GM19397 (cell line): ENCODE results near the gene ST7L.
"Not testable (repeated sequence)": the region's sequence is repeated elsewhere in the genome, so short reads cannot be mapped to it uniquely, and the experiment has no call there.

Experiments used
- ATAC-seq: cut with Tn5 transposase; IDR thresholded peaks from one replicate; pipeline ENCODE4 v1.9.1; 2021; ENCODE audit warnings: mild to moderate bottlenecking, moderate library complexity; ENCODE audit not compliant: unreplicated experiment

The ST7L gene

DNA sequence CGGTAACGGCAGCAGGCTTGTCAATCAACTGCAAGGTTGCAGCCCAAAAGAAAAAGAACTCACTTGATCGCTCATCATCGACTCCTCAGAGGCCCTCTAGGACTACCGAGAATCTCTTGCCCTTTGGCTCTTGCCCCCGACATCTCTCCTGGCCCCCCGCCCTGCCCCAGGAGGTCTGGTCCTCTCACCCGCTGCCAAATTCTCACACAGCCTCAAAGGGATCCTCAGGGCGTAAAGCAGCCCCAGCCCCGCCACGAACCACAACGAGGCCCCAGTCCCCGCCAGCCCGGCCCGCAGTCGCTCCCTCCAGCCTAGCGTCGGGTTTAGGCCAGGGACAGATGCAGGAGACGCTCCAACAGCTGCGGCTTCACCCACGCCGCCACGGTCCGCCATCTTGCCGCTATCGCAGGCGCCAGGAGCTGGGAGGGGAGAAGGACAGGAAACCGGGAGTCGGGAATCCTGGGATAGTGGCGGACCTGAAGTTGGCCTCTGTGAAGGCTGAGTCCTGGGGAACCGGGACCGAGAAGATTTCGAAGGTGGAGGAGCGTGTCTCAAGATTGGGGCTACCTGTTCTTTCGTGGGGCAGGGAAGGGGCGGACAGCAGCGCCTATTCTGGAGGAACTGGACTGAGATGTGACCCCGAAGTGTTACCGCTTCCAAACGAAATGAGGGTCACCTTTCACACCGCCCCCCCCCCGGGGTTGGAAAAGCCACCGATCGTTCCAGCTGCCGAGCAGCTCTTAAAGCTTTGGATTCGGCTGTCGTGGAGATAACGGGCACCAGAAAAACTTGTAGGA, at the start of gene ST7L:
Gene ST7L (minus strand): TSS at position 421 of the 797 bp plus-strand sequence. CDS start 28 bp downstream, at position 393.
- ATAC-seq, result no peak

DNA sequence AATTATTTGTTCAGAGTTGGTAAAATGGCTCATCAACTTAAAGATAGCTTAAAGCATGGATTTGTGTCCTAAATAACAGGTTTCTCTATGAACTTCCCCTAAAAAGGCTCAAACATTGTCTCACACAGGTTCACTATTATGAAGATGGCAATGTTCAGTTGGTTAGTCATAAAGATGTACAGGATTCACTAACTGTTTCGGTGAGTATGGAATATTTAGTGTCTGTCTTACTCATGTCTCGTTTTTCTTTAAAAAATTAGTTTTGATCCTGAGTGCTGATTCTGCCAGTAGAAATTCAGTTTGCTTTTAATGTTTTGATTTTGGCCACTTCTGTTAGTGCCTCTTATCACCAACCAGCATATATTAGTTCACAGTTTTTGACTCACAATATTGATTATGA, 48.0 kb upstream of the ST7L start:
- no peak for ATAC-seq

DNA sequence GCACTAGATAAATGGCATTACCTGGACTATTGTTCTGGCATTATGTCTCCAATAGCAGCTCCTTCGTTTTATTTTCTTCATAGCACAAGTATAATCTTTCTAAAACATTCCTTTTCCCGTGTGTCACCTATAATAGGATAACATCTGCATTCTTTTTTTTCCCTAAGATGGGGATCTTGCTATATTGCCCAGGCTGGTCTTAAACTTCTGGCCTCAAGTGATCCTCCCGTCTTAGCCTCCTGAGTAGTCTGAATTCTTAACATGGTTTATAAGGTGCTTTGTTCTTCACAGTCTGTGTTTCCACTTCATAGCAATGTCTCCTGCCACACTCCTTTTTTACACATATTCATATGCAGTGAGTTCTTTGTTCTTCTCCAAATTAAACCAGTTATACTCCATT, 46.9 kb upstream of the ST7L start:
- ATAC-seq, result no peak

DNA sequence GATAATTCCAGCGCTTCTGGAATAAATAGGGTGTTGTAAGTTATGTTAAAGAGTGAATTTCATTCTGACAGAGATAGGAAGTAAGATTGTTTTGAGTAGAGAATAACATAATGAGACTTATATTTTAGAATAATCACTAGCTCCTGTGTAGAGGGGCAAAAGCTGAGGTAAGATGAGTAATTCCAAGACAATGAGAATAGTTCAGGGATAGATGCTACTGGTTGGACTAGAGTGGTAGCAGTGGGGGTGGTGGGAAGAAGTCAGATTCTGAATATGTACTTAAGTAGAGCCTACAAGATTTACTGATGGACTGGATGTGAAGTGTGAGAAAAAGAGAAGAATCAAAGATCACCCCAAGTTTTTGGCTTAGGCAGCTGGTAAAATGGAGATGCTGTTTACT, 32.3 kb upstream of the ST7L start:
- no peak for ATAC-seq

DNA sequence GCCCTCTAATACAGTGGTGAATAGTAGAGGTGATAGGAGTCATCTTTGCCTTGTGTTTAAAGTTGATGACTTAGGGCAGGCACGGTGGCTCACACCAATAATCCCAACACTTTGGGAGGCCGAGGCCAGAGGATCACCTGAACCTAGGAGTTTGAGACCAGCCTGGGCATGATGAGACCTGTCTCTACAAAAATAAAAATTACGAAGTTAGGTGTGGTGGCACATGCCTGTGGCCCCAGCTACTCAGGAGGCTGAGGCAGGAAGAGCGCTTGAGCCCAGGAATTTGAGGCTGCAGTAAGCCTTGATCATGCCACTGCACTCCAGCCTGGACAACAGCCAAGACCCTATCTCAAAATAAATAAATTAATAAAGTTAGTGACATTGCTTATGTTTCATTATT, 27.3 kb upstream of the ST7L start:
- no peak for ATAC-seq

DNA sequence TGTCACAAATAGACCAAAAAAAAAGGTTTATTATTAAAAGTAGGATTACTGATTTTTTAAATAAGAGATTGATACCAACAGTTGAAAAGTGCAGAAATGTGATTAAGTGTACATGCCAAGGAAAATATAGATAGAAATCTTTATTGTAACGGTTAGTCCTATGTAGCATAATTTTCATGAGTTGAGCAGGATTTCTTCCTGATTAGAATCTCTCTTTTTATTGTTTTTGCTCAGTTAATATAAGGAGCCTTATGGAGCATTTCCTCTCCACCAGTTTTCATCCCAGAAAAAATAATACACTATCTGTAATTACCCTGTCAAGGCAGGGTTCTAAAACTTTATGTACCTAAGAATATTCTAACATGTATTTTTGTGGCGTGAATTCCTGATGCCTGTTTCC, 24.1 kb upstream of the ST7L start:
- no peak for ATAC-seq

GRCh38 chr1:112640437-112640836, 21.5 kb upstream of the ST7L start:
- ATAC-seq, result not testable (repeated sequence)

DNA sequence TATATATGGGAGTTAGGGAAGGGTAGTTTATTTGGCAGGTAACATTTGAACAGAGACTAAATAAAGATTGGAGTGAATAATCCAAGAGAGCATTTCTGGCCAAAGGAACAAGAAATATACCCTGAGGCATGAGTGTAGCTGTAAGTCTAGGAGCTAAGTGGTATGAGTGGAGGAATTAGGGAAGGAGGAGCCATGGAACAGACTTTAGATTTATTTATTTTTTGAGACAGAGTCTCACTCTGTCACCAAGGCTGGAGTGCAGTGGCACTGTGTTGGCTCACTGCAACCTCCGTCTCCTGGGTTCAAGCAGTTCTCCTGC, 19.1 kb upstream of the ST7L start:
- ATAC-seq, result no peak

GRCh38 chr1:112637254-112638109, 18.5 kb upstream of the ST7L start:
- no peak for ATAC-seq

DNA sequence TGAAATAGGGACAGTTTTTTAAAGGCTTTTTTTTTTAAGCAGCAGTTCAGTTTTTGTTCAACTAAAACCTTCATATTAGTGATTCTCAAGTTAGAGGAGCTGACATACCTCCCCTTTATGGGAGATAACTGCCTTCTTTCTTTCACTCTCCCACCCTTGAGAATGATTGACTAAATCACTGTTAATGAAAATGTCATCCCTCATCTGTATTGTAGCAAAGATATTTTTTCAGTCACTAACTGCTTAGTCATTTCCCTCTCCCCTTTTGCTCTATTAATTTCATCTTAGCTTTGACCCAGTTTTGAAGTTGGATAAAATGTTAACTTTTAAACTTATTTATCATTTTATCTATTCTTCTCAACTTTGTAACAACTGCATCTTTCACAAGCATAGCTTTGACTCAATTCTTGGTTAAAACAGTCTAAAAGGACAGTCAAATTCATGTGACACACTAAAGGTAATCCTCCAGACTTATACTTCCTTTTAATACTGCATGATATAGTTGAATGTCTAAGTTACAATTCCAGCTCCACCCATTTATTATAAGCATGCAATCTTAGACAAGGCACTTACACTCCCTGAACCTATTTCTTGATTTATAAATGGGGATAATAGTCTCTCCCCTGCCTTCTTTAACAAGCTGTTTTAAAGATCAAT, 17.8 kb upstream of the ST7L start:
- no peak for ATAC-seq

GRCh38 chr1:112636056-112636455, 17.1 kb upstream of the ST7L start:
- ATAC-seq, result no peak

GRCh38 chr1:112634367-112634766, 15.4 kb upstream of the ST7L start:
- ATAC-seq, result no peak

GRCh38 chr1:112633628-112634027, 14.7 kb upstream of the ST7L start:
- no peak for ATAC-seq

DNA sequence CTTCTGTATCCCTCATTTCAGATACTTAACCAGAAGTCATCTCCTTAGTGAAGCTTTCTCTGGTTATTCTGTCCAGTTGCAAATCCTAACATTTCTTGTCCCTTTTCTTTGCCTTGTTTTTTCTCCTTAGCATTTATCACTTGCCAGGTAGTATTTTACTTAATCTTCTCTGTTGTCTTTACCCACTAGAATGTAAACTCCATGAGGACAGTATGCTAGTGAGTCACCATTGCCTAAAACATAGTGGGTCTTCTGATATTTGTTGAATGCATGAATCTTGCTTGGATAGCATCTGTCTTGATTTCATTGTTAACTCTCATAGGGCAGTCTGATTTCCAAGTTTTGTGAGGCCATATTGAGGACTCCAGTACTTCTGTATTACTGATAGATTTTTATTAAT, 10.3 kb upstream of the ST7L start:
- no peak for ATAC-seq

GRCh38 chr1:112628516-112628915, 9.6 kb upstream of the ST7L start:
- ATAC-seq, result no peak

DNA sequence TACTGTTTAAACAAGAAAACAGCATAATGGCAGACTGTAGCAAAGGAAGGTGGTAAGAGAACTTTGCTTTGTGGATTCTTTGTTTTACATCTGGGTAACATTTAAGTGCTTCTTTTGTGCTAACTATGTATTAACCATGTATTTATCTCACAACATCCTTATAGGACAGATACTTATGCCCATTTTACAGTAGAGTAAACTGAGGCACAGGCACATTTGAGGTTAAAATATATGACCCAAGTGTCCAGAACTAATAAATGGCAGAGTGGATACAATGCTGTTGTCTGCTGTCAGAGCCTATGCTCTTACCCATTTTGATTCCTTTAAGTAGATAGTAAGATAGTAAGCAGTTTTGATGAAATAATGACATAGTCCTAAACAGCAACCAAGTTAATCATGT, 7.9 kb upstream of the ST7L start:
- no peak for ATAC-seq

GRCh38 chr1:112626193-112626592, 7.3 kb upstream of the ST7L start:
- ATAC-seq, result no peak

GRCh38 chr1:112625696-112626095, 6.8 kb upstream of the ST7L start:
- no peak for ATAC-seq

DNA sequence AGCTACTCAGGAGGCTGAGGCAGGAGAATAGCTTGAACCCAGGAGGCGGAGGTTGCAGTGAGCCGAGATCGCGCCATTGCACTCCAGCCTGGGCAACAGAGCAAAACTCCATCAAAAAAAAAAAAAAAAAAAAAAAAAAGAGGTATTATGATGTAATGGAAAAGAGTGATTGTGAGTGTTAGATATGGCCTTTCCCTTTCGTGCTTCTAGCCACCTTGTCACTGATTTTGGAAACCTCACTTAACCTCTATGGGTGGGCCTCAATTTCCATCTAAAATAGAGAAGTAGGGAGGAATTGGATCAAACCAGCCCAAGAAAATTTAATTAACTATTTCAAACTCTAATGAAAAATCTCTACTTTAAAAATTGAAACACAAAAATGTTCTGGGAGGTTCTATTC, 5.6 kb upstream of the ST7L start:
- not testable (repeated sequence) for ATAC-seq

GRCh38 chr1:112620377-112620695, 1.4 kb upstream of the ST7L start:
- no peak for ATAC-seq

DNA sequence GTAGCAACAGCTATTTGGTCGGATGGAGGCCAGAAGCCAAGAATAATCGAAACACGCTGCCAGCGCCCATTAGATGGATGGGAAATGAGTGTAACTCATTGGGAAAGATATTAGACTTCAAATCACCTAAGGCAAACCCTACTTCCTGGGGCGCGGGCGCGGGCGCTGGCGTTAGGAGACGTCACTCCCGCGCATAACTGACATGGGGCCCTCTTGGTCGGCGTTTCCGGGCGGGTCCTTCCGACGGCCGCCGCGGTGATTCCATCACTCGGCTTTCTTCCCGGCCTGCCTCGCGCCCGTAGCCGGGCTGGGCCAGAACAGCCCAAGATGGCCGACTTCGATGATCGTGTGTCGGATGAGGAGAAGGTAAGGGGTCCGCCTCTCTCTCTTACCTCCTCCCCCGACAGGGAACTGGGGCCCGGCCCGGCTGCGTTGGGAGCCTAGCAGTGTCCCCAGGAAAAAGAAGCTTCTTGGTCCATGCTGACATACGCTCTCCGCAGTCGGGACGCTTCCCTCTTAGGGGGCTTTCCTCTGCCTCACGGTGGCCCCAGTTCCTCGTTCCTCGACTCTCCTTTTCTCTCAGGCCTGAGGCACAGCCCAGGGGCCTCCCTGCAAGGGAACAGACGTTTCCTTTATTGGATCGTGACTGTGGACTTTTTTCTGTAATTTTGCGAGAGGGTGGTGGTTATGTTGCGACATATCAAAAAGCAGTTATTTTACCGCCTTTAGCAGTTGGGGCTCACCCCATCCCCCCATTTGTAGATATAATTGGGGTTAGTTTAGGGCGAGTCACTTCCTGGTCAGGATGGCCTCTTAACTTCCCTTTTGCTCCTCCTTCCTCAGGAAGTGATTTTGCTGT, 806 bp upstream of the ST7L start, which contains the start of gene CAPZA1:
Gene CAPZA1 (plus strand): TSS at position 315 of the 859 bp plus-strand sequence. CDS start 13 bp downstream, at position 328.
- peak; percentile 90 for ATAC-seq
